Measurements from ENCODE around the gene COL2A1. TPM values are rescaled to one million over a fixed set of nuclear protein-coding genes. Genes with fewer than 3 reads are reported as not detected.

COL2A1 gene
- total RNA-seq, 4 donors from 2014 or later: 0.16 to 4.2 (median 1.9) TPM

DNA sequence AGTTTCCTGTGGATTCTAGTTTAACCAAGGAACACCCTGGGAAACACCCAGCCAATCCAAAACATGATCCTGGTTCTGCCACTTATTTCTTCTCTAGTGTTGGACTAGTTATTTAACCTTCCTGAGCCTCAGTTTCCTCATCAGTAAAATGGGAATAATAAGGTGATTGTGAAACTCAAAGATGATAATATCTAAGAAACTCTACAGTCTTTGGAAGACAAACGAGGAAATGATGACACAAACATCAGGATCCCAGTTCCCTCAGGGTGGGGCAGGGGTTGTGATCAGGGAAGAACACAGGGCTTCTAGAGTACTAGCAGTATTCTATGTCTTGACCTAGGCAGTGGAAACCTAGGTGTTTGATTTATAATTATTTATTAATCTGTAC lies 58.9 kb downstream of the COL2A1 start:
- in situ Hi-C loops (cut with MboI; ENCODE audit: low pct_ligation_motif_present in 1 of 4, low pct_unique_long_range_greater_than_20kb in 1 of 4, low sequenced_read_pairs in 3 of 4) (no loop called here), intact Hi-C loops (cut with DNase I; ENCODE audit: low total_unique reads) (no loop called here)
- Histone ChIP-seq H3K27me3 (peaks cover 6% of the 10 kb centered on the region), H3K4me1 (peaks cover 5 to 54% (median 30%) of the 10 kb centered on the region in 4 donors), H3K27ac (peak overlapping the region; percentile 6 to 76 (median 46)), H3K4me3 (no peak overlapping the region), H3K36me3 (no peaks in the 10 kb centered on the region), H3K9me3 (no peaks in the 10 kb centered on the region)
- no peak for DNase-seq
- TF ChIP-seq POLR2A (IDR thresholded peaks at IDR 0.05) (no peak), EP300 (IDR thresholded peaks at IDR 0.05; ENCODE audit: low read depth) (no peak), POLR2AphosphoS5 (IDR thresholded peaks at IDR 0.05) (no peak)
- TF ChIP-seq, protein P1, sequence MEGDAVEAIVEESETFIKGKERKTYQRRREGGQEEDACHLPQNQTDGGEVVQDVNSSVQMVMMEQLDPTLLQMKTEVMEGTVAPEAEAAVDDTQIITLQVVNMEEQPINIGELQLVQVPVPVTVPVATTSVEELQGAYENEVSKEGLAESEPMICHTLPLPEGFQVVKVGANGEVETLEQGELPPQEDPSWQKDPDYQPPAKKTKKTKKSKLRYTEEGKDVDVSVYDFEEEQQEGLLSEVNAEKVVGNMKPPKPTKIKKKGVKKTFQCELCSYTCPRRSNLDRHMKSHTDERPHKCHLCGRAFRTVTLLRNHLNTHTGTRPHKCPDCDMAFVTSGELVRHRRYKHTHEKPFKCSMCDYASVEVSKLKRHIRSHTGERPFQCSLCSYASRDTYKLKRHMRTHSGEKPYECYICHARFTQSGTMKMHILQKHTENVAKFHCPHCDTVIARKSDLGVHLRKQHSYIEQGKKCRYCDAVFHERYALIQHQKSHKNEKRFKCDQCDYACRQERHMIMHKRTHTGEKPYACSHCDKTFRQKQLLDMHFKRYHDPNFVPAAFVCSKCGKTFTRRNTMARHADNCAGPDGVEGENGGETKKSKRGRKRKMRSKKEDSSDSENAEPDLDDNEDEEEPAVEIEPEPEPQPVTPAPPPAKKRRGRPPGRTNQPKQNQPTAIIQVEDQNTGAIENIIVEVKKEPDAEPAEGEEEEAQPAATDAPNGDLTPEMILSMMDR (IDR thresholded peaks at IDR 0.05): no peak
- 17% methylated on average over 1 of the region's 1 CpG; no CpG with 5 or more reads in 1 of the 2 donors for WGBS, 2 donors (ENCODE audit: low coverage in 1 of 2)

DNA sequence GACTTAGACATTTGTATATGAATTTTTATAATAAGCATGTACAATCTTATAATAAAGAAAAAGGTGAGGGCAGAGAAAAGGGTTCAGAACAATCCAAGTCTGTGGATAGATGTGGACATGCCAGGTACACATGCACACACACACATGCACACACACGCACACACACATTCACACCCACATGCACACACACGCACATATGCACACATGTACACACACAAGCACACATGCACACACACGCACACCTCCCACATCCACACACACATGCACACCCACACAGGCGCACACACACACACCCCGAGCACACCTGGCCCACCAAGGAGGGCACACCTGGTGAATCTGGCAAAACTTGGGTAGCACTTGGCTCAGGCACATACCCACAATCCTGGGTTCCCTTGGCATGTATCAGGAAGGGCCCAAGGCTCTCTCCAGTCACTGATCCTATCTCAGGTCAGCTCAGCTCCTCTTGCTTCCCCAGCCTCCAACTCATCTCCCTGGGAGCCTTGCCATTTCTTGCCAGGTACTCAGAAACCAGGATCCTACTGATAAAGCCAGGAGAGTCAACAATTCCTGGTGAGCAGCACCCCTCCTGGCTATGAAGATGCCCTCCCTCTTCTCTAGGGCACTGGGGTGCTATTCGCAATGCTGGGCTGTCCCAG lies 59.5 kb downstream of the COL2A1 start:
- DNase-seq: no peak
- Histone ChIP-seq H3K4me3 (no peak overlapping the region), H3K27ac (peak overlapping the region; percentile 6 to 76 (median 46)), H3K9me3 (no peaks in the 10 kb centered on the region), H3K27me3 (peaks cover 6% of the 10 kb centered on the region), H3K36me3 (no peaks in the 10 kb centered on the region), H3K4me1 (peaks cover 5 to 52% (median 25%) of the 10 kb centered on the region in 4 donors)
- intact Hi-C loops (cut with DNase I; ENCODE audit: low total_unique reads): no loop called here
- 91 to 92% methylated on average over 3 to 6 of the region's 6 CpGs for WGBS, 2 donors (ENCODE audit: low coverage in 1 of 2)
- in situ Hi-C loops (cut with MboI; ENCODE audit: low pct_ligation_motif_present in 1 of 4, low pct_unique_long_range_greater_than_20kb in 1 of 4, low sequenced_read_pairs in 3 of 4): no loop called here
- TF ChIP-seq, protein P1 (IDR thresholded peaks at IDR 0.05): no peak
- TF ChIP-seq EP300 (IDR thresholded peaks at IDR 0.05; ENCODE audit: low read depth) (no peak), POLR2AphosphoS5 (IDR thresholded peaks at IDR 0.05) (no peak), POLR2A (IDR thresholded peaks at IDR 0.05) (no peak)

DNA sequence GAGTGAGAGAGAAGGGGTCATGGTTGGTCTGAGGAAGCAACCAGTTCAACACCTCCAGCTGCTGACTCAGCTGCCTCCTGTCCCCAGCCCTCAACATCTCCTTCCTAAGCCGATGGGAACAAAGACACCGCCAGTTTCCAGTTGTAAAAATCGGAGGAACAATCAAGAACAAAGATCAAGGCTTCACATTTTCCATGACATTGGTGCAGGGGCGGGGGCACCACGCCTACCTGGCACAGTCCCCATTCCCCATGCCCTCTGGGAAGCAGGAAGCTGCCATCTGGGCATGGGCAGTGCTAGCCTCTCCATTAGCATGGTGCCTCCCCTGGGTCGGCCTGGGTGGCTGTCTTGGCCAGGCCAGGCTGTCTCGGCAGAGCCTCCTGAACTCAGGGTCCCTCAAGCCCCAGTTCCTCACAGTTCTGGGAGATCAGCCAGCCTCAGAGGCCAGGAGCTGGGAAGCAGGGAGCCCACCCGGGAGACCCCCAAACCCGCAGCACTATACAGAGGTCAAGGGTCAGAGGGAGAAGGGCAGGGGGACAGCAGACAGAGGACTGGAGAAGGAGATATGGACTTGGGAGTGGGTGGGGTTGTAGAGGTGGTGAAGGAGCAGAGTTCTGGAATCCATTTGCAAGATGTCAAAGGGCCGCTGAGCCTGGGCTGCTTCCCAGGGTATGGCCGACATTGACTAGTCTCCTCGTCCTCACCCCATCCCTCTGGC lies 60.5 kb downstream of the COL2A1 start:
- 57 to 80% methylated on average over 3 to 12 of the region's 12 CpGs for WGBS, 2 donors (ENCODE audit: low coverage in 1 of 2)
- Histone ChIP-seq H3K27me3 (peaks cover 6% of the 10 kb centered on the region), H3K4me1 (peaks cover 5 to 47% (median 16%) of the 10 kb centered on the region in 4 donors), H3K27ac (peak overlapping the region; percentile 60 to 79 (median 68)), H3K36me3 (no peaks in the 10 kb centered on the region), H3K4me3 (no peak overlapping the region), H3K9me3 (no peaks in the 10 kb centered on the region)
- intact Hi-C loops (cut with DNase I; ENCODE audit: low total_unique reads) (no loop called here), in situ Hi-C loops (cut with MboI; ENCODE audit: low pct_ligation_motif_present in 1 of 4, low pct_unique_long_range_greater_than_20kb in 1 of 4, low sequenced_read_pairs in 3 of 4) (no loop called here)
- peak; percentile 93 for DNase-seq
- TF ChIP-seq POLR2AphosphoS5 (IDR thresholded peaks at IDR 0.05) (peak in 2 of 3 donors; percentile 70 to 81), EP300 (IDR thresholded peaks at IDR 0.05; ENCODE audit: low read depth) (peak; percentile 91), POLR2A (IDR thresholded peaks at IDR 0.05) (peak; percentile 42)
- TF ChIP-seq, protein P1 (IDR thresholded peaks at IDR 0.05): no peak

DNA sequence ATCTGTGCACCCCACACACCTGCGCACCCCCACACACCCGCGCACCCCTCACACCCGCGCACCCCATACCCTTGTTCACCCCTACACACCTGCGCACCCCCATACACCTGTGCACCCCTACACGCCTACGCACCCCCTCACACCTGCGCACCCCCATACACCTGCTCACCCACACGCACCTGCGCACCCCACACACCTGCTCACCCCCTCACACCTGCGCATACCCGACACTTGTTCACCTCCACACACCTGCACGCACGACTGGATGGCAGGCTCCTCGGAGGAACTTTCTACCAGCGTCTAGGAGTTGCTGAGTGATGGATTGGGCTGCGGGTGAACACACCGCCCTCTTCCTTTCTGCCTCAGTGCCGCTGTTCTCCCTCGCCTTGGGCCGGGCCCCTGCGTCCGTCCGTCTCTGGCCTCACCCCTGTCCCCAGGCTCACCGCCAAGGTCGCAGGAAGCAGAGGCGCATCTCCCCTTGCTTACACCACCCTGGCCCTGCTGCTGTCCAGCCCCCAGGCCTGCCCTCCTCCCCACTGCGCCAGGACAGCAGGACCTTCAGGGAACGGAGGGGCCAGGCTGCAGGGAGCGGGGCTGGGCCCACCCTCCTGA lies 61.6 kb downstream of the COL2A1 start:
- intact Hi-C loops (cut with DNase I; ENCODE audit: low total_unique reads) (no loop called here), in situ Hi-C loops (cut with MboI; ENCODE audit: low pct_ligation_motif_present in 1 of 4, low pct_unique_long_range_greater_than_20kb in 1 of 4, low sequenced_read_pairs in 3 of 4) (no loop called here)
- Histone ChIP-seq H3K4me3 (no peak overlapping the region), H3K9me3 (no peaks in the 10 kb centered on the region), H3K36me3 (no peaks in the 10 kb centered on the region), H3K4me1 (peaks cover 5 to 53% (median 16%) of the 10 kb centered on the region in 4 donors), H3K27ac (peak overlapping the region in 3 of 4 donors; percentile 61 to 79 (median 76)), H3K27me3 (peaks cover 6% of the 10 kb centered on the region)
- TF ChIP-seq POLR2A (IDR thresholded peaks at IDR 0.05): no peak
- TF ChIP-seq, protein P1 (IDR thresholded peaks at IDR 0.05): no peak
- no peak for TF ChIP-seq POLR2AphosphoS5 (IDR thresholded peaks at IDR 0.05)
- TF ChIP-seq EP300 (IDR thresholded peaks at IDR 0.05; ENCODE audit: low read depth): no peak
- DNase-seq: no peak
- 70% methylated on average over 31 of the region's 31 CpGs; no CpG with 5 or more reads in 1 of the 2 donors for WGBS, 2 donors (ENCODE audit: low coverage in 1 of 2)

Measured in transverse colon (tissue), 4 donors.